ENCODE measurements around the gene PHPT1. TPM values are rescaled to one million over a fixed set of nuclear protein-coding genes. Genes with fewer than 3 reads are reported as not detected.
"Not testable (repeated sequence)": the region's sequence is repeated elsewhere in the genome, so short reads cannot be mapped to it uniquely, and the experiment has no call there.

Gene PHPT1
- total RNA-seq, 5 donors from 2014 or later (not counting 1 experiment from before 2014, with no cell fraction given), result 23.3 to 56.8 (median 43.5) TPM

GRCh38 chr9:136875155-136875554 is 25.9 kb downstream of the PHPT1 start:
- CTCF ChIA-PET, result interaction anchor here in 1 of 2 donors (0.6 kb wide), 1 partner anchor 203 kb away, joined by 5 read pairs; no protein-coding TSS in a partner anchor
- Mint-ChIP-seq H3K4me3 (no peak overlapping the region), H3K36me3 (no peaks in the 10 kb centered on the region), H3K9me3 (no peaks in the 10 kb centered on the region), H3K4me1 (no peaks in the 10 kb centered on the region), H3K27me3 (no peaks in the 10 kb centered on the region), H3K27ac (no peak overlapping the region)
- WGBS (ENCODE audit: insufficient coverage), result 100% methylated on average over 5 of the region's 6 CpGs
- no peak overlapping the region for H3K4me3 ChIP-seq (ENCODE audit: control insufficient read depth in 1 of 2, extremely low read depth in 1 of 2, low read length in 1 of 2)
- no peaks in the 10 kb centered on the region for H3K27me3 ChIP-seq (replicated peaks in 1 of 2; ENCODE audit: control insufficient read depth in 2 of 2, extremely low read depth in 1 of 2, insufficient read depth in 2 of 2, low read length in 1 of 2)
- ATAC-seq (replicated peaks in 1 of 4), result no peak
- no peaks in the 10 kb centered on the region for H3K36me3 ChIP-seq (ENCODE audit: control insufficient read depth in 2 of 2, extremely low read depth in 1 of 2, insufficient read depth in 1 of 2, low read length in 1 of 2)
- H3K9me3 ChIP-seq, result no peaks in the 10 kb centered on the region
- H3K27ac ChIP-seq (ENCODE audit: low read length), result no peak overlapping the region
- POLR2A ChIA-PET, result no interaction called here
- no peak for DNase-seq
- H3K4me1 ChIP-seq (ENCODE audit: control insufficient read depth in 1 of 2, extremely low read depth in 1 of 2, insufficient read depth in 2 of 2, low read length in 2 of 2), result no peaks in the 10 kb centered on the region

- Mint-ChIP-seq H3K4me1 (peaks cover 0 to 6% (median 3%) of the 10 kb centered on the region in 3 donors), H3K9me3 (no peaks in the 10 kb centered on the region), H3K27ac (no peak overlapping the region), H3K36me3 (no peaks in the 10 kb centered on the region), H3K27me3 (no peaks in the 10 kb centered on the region), H3K4me3 (no peak overlapping the region)
- Histone ChIP-seq H3K4me3 (ENCODE audit: control insufficient read depth in 1 of 2, extremely low read depth in 1 of 2, low read length in 1 of 2) (no peak overlapping the region), H3K27me3 (replicated peaks in 1 of 2; ENCODE audit: control insufficient read depth in 2 of 2, extremely low read depth in 1 of 2, insufficient read depth in 2 of 2, low read length in 1 of 2) (peaks cover 0 to 3% of the 10 kb centered on the region in 2 experiments), H3K9me3 (no peaks in the 10 kb centered on the region), H3K4me1 (ENCODE audit: control insufficient read depth in 1 of 2, extremely low read depth in 1 of 2, insufficient read depth in 2 of 2, low read length in 2 of 2) (peaks cover 0 to 6% of the 10 kb centered on the region in 2 experiments), H3K36me3 (ENCODE audit: control insufficient read depth in 2 of 2, extremely low read depth in 1 of 2, insufficient read depth in 1 of 2, low read length in 1 of 2) (no peaks in the 10 kb centered on the region), H3K27ac (ENCODE audit: low read length) (no peak overlapping the region)
- 77% methylated on average over 5 of the region's 5 CpGs for WGBS (ENCODE audit: insufficient coverage)
- DNase-seq, result no peak
- ChIA-PET CTCF (no interaction called here), POLR2A (no interaction called here)
- no peak for ATAC-seq (replicated peaks in 1 of 4)
Observed at GRCh38 chr9:136876476-136876875, 27.3 kb downstream of the PHPT1 start.

- ChIA-PET CTCF (interaction anchor here in 1 of 2 donors (0.6 to 0.9 kb wide), 2 partner anchors 22 to 213 kb away, joined by 4 read pairs; no protein-coding TSS in a partner anchor), POLR2A (interaction anchor here (0.6 to 0.7 kb wide), 3 partner anchors 8 to 197 kb away, joined by 3 to 4 read pairs (median 4); partner anchors contain the start of gene UAP1L1 (in 1 of the 2))
- Histone ChIP-seq H3K36me3 (ENCODE audit: control insufficient read depth in 2 of 2, extremely low read depth in 1 of 2, insufficient read depth in 1 of 2, low read length in 1 of 2) (no peaks in the 10 kb centered on the region), H3K27ac (ENCODE audit: low read length) (no peak overlapping the region), H3K9me3 (no peaks in the 10 kb centered on the region), H3K4me1 (ENCODE audit: control insufficient read depth in 1 of 2, extremely low read depth in 1 of 2, insufficient read depth in 2 of 2, low read length in 2 of 2) (peaks cover 4 to 39% of the 10 kb centered on the region in 2 experiments), H3K27me3 (replicated peaks in 1 of 2; ENCODE audit: control insufficient read depth in 2 of 2, extremely low read depth in 1 of 2, insufficient read depth in 2 of 2, low read length in 1 of 2) (peaks cover 0 to 3% of the 10 kb centered on the region in 2 experiments), H3K4me3 (ENCODE audit: control insufficient read depth in 1 of 2, extremely low read depth in 1 of 2, low read length in 1 of 2) (no peak overlapping the region)
- Mint-ChIP-seq H3K27ac (peak overlapping the region in 1 of 2 donors; percentile 76), H3K4me1 (peaks cover 9 to 31% (median 27%) of the 10 kb centered on the region in 3 donors), H3K4me3 (peak overlapping the region in 1 of 3 donors; percentile 72), H3K36me3 (no peaks in the 10 kb centered on the region), H3K27me3 (no peaks in the 10 kb centered on the region), H3K9me3 (no peaks in the 10 kb centered on the region)
- no peak for ATAC-seq (replicated peaks in 1 of 4)
- no peak for DNase-seq
- WGBS (ENCODE audit: insufficient coverage), result 83% methylated on average over 8 of the region's 11 CpGs
Observed at GRCh38 chr9:136880651-136881050, 31.4 kb downstream of the PHPT1 start.

- no peaks in the 10 kb centered on the region for H3K36me3 Mint-ChIP-seq
- ChIA-PET CTCF (no interaction called here), POLR2A (no interaction called here)
- H3K9me3 Mint-ChIP-seq, result no peaks in the 10 kb centered on the region
- no peak for ATAC-seq (replicated peaks in 1 of 4)
- H3K9me3 ChIP-seq, result no peaks in the 10 kb centered on the region
- peak overlapping the region; percentile 86 to 89 for H3K27ac Mint-ChIP-seq
- H3K4me3 ChIP-seq (ENCODE audit: control insufficient read depth in 1 of 2, extremely low read depth in 1 of 2, low read length in 1 of 2), result peak overlapping the region in 1 of 2 donors; percentile 59
- peaks cover 0 to 3% of the 10 kb centered on the region in 2 experiments for H3K27me3 ChIP-seq (replicated peaks in 1 of 2; ENCODE audit: control insufficient read depth in 2 of 2, extremely low read depth in 1 of 2, insufficient read depth in 2 of 2, low read length in 1 of 2)
- H3K36me3 ChIP-seq (ENCODE audit: control insufficient read depth in 2 of 2, extremely low read depth in 1 of 2, insufficient read depth in 1 of 2, low read length in 1 of 2), result no peaks in the 10 kb centered on the region
- H3K27ac ChIP-seq (ENCODE audit: low read length), result peak overlapping the region; percentile 97
- no peaks in the 10 kb centered on the region for H3K27me3 Mint-ChIP-seq
- DNase-seq, result peak in 3 of 35 experiments; percentile 13 to 58 (median 29)
- H3K4me3 Mint-ChIP-seq, result peak overlapping the region; percentile 72 to 76 (median 72)
- WGBS (ENCODE audit: insufficient coverage), result 2% methylated on average over 8 of the region's 9 CpGs
- peaks cover 9 to 31% (median 28%) of the 10 kb centered on the region in 3 donors for H3K4me1 Mint-ChIP-seq
- peaks cover 4 to 41% of the 10 kb centered on the region in 2 experiments for H3K4me1 ChIP-seq (ENCODE audit: control insufficient read depth in 1 of 2, extremely low read depth in 1 of 2, insufficient read depth in 2 of 2, low read length in 2 of 2)
Observed at GRCh38 chr9:136881691-136882108, 32.5 kb downstream of the PHPT1 start.

GRCh38 chr9:136882109-136882946 is 33.1 kb downstream of the PHPT1 start:
- ATAC-seq (replicated peaks in 1 of 4) (peak; percentile 40 to 53 (median 44)), DNase-seq (peak; percentile 34 to 92 (median 75))
- Mint-ChIP-seq H3K27ac (peak overlapping the region; percentile 86 to 89), H3K9me3 (no peaks in the 10 kb centered on the region), H3K36me3 (no peaks in the 10 kb centered on the region), H3K4me3 (peak overlapping the region; percentile 72 to 76 (median 72)), H3K27me3 (no peaks in the 10 kb centered on the region), H3K4me1 (peaks cover 13 to 35% (median 32%) of the 10 kb centered on the region in 3 donors)
- H3K27me3 ChIP-seq (replicated peaks in 1 of 2; ENCODE audit: control insufficient read depth in 2 of 2, extremely low read depth in 1 of 2, insufficient read depth in 2 of 2, low read length in 1 of 2), result peaks cover 0 to 3% of the 10 kb centered on the region in 2 experiments
- no peaks in the 10 kb centered on the region for H3K9me3 ChIP-seq
- peak overlapping the region; percentile 97 for H3K27ac ChIP-seq (ENCODE audit: low read length)
- peaks cover 7 to 47% of the 10 kb centered on the region in 2 experiments for H3K4me1 ChIP-seq (ENCODE audit: control insufficient read depth in 1 of 2, extremely low read depth in 1 of 2, insufficient read depth in 2 of 2, low read length in 2 of 2)
- H3K36me3 ChIP-seq (ENCODE audit: control insufficient read depth in 2 of 2, extremely low read depth in 1 of 2, insufficient read depth in 1 of 2, low read length in 1 of 2), result no peaks in the 10 kb centered on the region
- peak overlapping the region in 1 of 2 donors; percentile 59 for H3K4me3 ChIP-seq (ENCODE audit: control insufficient read depth in 1 of 2, extremely low read depth in 1 of 2, low read length in 1 of 2)
- CTCF ChIA-PET, result no interaction called here
- POLR2A ChIA-PET, result interaction anchor here in 1 of 2 donors (1.0 kb wide), 1 partner anchor 20 kb away, joined by 3 read pairs; no protein-coding TSS in a partner anchor
- WGBS (ENCODE audit: insufficient coverage), result 10% methylated on average over 15 of the region's 19 CpGs

GRCh38 chr9:136882947-136883283 is 33.7 kb downstream of the PHPT1 start:
- H3K4me3 Mint-ChIP-seq, result peak overlapping the region; percentile 72 to 76 (median 72)
- H3K9me3 ChIP-seq; H3K9me3 Mint-ChIP-seq; H3K36me3 Mint-ChIP-seq; H3K27me3 ChIP-seq (replicated peaks in 1 of 2; ENCODE audit: control insufficient read depth in 2 of 2, extremely low read depth in 1 of 2, insufficient read depth in 2 of 2, low read length in 1 of 2); DNase-seq; H3K36me3 ChIP-seq (ENCODE audit: control insufficient read depth in 2 of 2, extremely low read depth in 1 of 2, insufficient read depth in 1 of 2, low read length in 1 of 2); CTCF ChIA-PET; ATAC-seq (replicated peaks in 1 of 4); H3K27me3 Mint-ChIP-seq: not testable (repeated sequence)
- POLR2A ChIA-PET, result interaction anchor here in 1 of 2 donors (0.7 to 1.0 kb wide), 2 partner anchors 19 to 537 kb away, joined by 3 read pairs; no protein-coding TSS in a partner anchor
- peaks cover 7 to 53% of the 10 kb centered on the region in 2 experiments for H3K4me1 ChIP-seq (ENCODE audit: control insufficient read depth in 1 of 2, extremely low read depth in 1 of 2, insufficient read depth in 2 of 2, low read length in 2 of 2)
- H3K4me1 Mint-ChIP-seq, result peaks cover 15 to 39% (median 35%) of the 10 kb centered on the region in 3 donors
- peak overlapping the region; percentile 86 to 89 for H3K27ac Mint-ChIP-seq
- peak overlapping the region; percentile 97 for H3K27ac ChIP-seq (ENCODE audit: low read length)
- WGBS (ENCODE audit: insufficient coverage), result 77% methylated on average over 4 of the region's 9 CpGs
- H3K4me3 ChIP-seq (ENCODE audit: control insufficient read depth in 1 of 2, extremely low read depth in 1 of 2, low read length in 1 of 2), result peak overlapping the region in 1 of 2 donors; percentile 59
